Measurements from ENCODE around the gene HOXC4.

HOXC4 gene

DNA sequence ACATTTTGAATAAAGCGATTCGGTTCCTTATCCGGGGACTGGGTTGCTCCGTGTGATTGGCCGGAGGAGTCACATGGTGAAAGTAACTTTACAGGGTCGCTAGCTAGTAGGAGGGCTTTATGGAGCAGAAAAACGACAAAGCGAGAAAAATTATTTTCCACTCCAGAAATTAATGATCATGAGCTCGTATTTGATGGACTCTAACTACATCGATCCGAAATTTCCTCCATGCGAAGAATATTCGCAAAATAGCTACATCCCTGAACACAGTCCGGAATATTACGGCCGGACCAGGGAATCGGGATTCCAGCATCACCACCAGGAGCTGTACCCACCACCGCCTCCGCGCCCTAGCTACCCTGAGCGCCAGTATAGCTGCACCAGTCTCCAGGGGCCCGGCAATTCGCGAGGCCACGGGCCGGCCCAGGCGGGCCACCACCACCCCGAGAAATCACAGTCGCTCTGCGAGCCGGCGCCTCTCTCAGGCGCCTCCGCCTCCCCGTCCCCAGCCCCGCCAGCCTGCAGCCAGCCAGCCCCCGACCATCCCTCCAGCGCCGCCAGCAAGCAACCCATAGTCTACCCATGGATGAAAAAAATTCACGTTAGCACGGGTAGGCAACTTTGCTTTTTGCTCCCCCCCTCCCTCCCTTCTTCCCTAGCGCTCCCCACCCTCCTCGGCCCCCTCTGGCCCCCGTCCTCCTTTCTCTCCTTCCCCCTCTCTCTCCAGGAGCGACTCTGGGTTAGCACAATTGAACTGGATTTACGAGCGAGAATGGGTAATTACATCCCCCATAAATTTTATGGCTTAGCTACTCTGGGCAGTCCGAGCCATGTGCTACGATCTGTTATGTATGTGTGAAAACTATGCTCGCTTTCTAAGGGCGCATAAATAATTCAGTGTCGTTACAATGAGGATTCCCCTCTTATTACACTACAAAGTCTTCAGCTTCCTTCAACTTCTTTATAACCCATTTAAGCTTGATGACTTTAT, at the start of gene HOXC4:
Gene HOXC4 (plus strand): TSS at position 85 of the 991 bp plus-strand sequence. CDS start 88 bp downstream, at position 173.
- DNase-seq: peak; percentile 39

- no peak for DNase-seq
Observed at GRCh38 chr12:54004063-54004840, 49.4 kb upstream of the HOXC4 start.

DNA sequence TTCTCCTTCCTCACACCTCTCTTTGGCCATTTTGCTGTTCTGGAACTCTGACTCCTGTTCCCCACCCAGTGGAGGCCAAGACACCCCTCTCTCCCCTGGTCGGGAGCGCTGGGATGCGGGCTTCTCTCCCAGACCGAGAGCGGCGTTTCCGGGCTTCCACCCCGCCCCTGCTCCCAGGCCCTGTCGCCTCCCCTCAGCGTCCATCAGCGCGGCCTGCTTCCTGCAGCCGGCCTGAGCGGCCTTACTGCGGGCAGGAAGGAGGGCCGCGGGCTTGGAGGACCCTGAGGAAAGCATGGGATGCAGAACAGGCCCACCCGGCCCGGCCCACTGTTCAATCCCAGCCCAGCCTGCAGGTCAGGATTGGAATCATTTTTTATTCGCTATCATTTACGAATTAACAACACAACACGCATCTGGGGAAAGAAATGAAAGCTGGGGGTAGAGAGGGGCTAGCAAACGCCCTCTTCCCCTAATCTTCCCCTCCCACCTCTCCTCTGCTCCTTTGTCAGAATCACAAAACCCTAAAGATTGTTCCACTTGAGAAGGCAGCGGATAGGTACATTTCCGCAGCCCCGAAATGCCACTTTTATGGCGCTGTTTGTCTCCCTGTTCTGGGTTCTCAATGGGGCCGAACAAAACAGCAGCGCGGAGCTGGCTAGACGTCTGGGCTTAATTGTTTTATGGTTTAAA, 48.6 kb upstream of the HOXC4 start:
- peak; percentile 13 for DNase-seq

DNA sequence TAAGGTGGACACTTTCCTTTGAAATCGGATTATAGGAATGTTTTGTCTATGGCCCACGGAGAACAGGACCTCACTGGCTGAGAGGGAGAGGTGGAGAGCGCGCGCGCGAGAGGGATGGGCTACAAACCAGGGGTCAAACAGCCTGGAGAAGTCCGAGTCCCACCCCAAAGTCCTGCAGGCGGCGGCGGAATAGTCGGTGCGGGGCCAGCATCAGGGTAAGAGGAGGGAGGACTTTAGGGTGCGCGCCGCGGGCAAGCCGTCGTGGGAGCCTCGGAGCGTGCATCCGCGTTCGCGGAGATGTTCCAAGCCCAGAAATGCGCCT, 48.1 kb upstream of the HOXC4 start:
- no peak for DNase-seq

- peak; percentile 20 for DNase-seq
Observed at GRCh38 chr12:54005853-54006558, 47.6 kb upstream of the HOXC4 start.

DNA sequence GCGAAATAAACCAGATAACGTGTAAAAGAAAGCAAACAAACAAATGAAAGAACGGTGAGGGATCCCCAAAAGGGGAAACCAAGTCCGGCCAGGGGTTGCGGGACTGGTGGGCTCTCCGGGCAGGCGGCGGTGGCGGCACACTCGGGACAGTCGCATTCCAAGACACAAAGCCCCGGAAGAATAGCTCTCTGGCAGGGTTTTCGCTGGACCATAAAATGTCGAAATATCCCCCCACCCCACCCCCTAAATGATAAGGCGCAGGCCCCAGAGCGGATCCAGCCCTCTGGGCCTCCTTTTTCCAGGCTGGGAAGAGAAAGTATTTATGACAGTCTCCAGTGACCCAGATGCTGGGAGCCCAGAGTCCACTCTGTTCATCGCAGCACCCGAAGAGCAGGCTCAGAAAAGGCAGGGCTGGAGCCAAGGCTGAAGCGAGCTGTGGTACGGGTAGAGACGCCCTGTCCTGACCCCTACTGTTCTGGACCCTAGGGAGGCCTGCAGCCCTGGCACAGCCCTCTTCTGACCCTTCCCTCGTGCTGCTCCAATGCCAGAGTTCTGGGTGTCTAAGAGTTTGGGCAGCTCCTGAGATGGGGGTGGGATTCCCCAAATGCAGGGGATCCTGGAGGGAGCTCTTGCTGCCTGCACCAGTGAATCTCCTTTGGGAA, 46.9 kb upstream of the HOXC4 start:
- no peak for DNase-seq

- DNase-seq: no peak
Observed at GRCh38 chr12:54007538-54008259, 45.9 kb upstream of the HOXC4 start.

GRCh38 chr12:54008260-54008552, 45.4 kb upstream of the HOXC4 start:
- DNase-seq: no peak

GRCh38 chr12:54009171-54010052, 44.2 kb upstream of the HOXC4 start:
- no peak for DNase-seq

DNA sequence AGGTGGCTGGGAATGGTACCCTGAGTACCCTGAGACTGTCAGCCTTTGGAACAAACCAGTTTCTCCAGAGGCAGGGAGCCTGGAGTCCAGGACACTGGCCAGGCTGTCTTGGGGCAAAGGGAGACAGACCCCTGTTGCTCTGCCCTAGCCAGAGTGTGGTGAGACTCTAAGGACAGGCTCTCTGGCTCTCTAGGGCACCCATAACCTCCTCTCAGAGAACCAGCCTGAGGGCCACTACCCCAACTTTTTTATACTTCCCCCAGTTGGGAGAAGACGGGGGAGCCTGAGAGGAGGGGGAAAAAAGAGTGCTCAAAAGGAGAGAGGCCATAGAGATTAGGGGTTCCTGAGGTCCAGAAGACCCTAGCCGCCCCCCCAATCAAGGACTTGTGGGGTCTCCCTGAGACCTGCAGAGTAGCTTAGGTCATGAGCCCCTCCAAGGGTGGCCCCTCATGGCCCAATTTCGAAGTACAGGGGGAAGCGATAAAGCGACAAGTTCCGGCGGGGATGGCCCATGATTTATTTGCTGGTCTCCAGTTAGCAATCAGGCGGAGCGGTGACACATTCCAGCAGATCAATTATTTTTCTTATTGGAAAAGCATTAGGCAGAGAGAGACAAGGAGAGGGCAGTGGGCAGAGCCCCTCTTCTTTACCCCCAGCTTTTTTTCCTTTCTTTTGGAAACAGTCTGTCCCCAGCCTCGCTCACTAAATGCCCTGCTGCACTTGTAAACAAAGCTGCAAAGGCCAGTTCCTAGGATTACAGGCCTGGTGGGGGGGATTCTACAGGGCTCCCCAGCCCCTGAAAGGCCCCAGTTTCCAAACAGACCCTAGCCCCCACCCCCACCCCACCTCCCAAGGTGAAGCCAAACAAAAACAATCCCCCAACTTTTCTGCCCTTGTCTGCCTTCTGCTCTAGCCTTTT, 43.3 kb upstream of the HOXC4 start:
- no peak for DNase-seq

- DNase-seq: no peak
Observed at GRCh38 chr12:54010972-54011664, 42.5 kb upstream of the HOXC4 start.

GRCh38 chr12:54011665-54012532, 41.7 kb upstream of the HOXC4 start:
- no peak for DNase-seq

GRCh38 chr12:54012631-54013409, 40.8 kb upstream of the HOXC4 start:
- no peak for DNase-seq

GRCh38 chr12:54014377-54015017, 39.1 kb upstream of the HOXC4 start:
- DNase-seq: no peak

- no peak for DNase-seq
Observed at GRCh38 chr12:54015018-54015931, 38.4 kb upstream of the HOXC4 start.

All from DMS153 (cell line).